ENCODE data around the gene GALNT7. TPM values are rescaled to one million over a fixed set of nuclear protein-coding genes. Genes with fewer than 3 reads are reported as not detected.

Gene GALNT7
- total and polyA plus RNA-seq, 2 of the 13 experiments (the other 11 are each of a cell fraction or from before 2014, with no cell fraction given), result 0.08 to 0.13 TPM

GRCh38 chr4:173195109-173195508 lies 26.5 kb downstream of the GALNT7 start (continued):
- TF ChIP-seq HINFP (CRISPR knock-in tag; IDR thresholded peaks at IDR 0.05; ENCODE audit: low read depth) (no peak), ZNF740 (CRISPR knock-in tag; IDR thresholded peaks at IDR 0.05) (no peak), ZNF33A (CRISPR knock-in tag; IDR thresholded peaks at IDR 0.05; ENCODE audit: borderline replicate concordance) (no peak), ZNF142 (CRISPR knock-in tag; IDR thresholded peaks at IDR 0.05) (no peak), SMAD3 (CRISPR knock-in tag; IDR thresholded peaks at IDR 0.05) (no peak), ZNF646 (CRISPR knock-in tag; IDR thresholded peaks at IDR 0.05) (no peak)

Data from HepG2 (cell line).